Fibroblast of mammary gland (primary cell): ENCODE data around the gene LINC00305.

Experiments
- DNase-seq: peaks from one replicate; pipeline ENCODE4 v3.0.0-alpha.2; 2010; ENCODE audit warnings: low read depth
- H3K4me3 ChIP-seq: 2 replicates; pipeline ENCODE4 v1.5.1; 2011; ENCODE audit warnings: low read depth, mild to moderate bottlenecking, low read length, moderate library complexity; ENCODE audit not compliant: control insufficient read depth
- CTCF ChIP-seq: conservative IDR thresholded peaks from 2 replicates; pipeline ENCODE4 v1.5.1; 2011; ENCODE audit warnings: low read depth, low read length, inconsistent platforms; ENCODE audit not compliant: control insufficient read depth, insufficient read depth

Gene LINC00305

GRCh38 chr18:64148988-64149387 is at the start of gene LINC00305:
Gene LINC00305, minus strand, starts transcription at chr18:64149088.
- DNase-seq, result no peak
- H3K4me3 ChIP-seq, result no peak within 1 kb of the TSS
- TF ChIP-seq CTCF, result no peak

GRCh38 chr18:64191069-64191468 is 42.2 kb upstream of the LINC00305 start:
- no peak for DNase-seq
- TF ChIP-seq CTCF, result no peak
- no peak overlapping the region for H3K4me3 ChIP-seq

GRCh38 chr18:64185987-64186386 is 37.1 kb upstream of the LINC00305 start:
- TF ChIP-seq CTCF, result no peak
- H3K4me3 ChIP-seq, result no peak overlapping the region
- no peak for DNase-seq

DNA sequence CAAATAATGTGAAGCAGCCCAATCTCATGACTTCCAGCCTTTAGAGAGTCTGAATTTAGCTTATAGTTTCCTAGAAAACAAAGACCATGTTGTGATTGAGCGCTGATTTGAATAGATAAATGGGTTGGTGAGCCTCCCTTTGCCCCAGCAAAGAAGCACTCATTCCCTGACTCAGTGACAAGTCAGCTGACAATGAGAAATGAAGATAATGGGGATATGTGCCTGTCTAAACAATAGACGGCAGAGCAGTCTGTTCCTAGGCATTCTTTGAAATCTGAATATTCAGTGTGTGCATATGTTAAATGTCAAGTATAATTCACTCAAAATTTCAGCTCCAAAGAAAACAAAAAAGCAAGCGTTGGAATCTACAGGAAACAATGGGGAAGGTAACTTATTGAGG is 34.8 kb upstream of the LINC00305 start:
- H3K4me3 ChIP-seq, result no peak overlapping the region
- no peak for TF ChIP-seq CTCF
- no peak for DNase-seq

DNA sequence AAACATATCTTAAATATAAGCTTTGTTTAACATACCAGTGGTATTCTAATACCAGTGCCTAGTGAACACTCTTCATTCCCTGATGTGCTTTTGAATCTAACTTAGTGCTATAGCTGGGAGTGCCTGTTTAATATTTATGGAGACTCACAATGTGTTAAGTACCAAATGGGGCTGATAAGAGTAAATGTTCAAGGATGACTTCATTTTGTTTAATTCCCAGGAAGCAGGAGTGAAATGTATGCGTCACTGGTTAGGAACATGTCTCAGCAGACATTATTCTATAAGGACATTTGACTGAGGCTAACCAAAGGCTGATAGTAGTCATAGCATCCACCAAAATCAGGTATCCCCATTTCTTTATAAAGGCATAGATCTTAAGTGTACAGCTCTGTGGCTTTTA is 31.7 kb upstream of the LINC00305 start:
- no peak for TF ChIP-seq CTCF
- no peak overlapping the region for H3K4me3 ChIP-seq
- no peak for DNase-seq

- TF ChIP-seq CTCF, result no peak
- DNase-seq, result no peak
- no peak overlapping the region for H3K4me3 ChIP-seq
These were observed 31.3 kb upstream of the LINC00305 start for GRCh38 chr18:64180171-64180570.

DNA sequence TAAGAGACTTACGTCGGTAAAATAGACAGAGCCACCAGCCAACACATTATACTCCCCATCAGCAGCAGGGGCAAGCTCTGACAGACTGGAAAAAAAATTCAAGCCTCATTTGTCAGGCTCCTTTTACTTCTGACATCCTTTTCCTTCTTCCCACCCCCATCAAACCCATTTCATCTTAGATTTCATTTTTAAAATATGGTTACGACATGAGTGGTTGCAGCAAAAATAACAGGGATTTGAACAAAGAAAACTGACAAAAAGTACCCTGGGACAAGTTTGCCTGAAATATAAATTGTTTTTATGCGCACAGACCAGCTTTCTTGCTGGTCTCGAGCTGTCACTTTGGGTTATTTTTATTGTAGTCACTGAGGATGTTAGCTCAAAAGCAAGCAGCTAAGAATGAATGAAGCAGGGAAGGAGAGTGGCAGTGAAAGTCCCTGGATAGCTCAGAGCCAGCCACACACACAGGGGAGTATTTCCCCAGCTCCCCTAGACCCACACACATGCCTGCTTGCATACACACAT is 30.7 kb upstream of the LINC00305 start:
- TF ChIP-seq CTCF, result no peak
- no peak overlapping the region for H3K4me3 ChIP-seq
- DNase-seq, result no peak
